ENCODE results near the gene HRK. TPM values are rescaled to one million over a fixed set of nuclear protein-coding genes. Genes with fewer than 3 reads are reported as not detected.

The HRK gene
- total and polyA plus RNA-seq, 10 of the 15 experiments (the other 5 are each of a cell fraction or from before 2014, with no cell fraction given): not detected

DNA sequence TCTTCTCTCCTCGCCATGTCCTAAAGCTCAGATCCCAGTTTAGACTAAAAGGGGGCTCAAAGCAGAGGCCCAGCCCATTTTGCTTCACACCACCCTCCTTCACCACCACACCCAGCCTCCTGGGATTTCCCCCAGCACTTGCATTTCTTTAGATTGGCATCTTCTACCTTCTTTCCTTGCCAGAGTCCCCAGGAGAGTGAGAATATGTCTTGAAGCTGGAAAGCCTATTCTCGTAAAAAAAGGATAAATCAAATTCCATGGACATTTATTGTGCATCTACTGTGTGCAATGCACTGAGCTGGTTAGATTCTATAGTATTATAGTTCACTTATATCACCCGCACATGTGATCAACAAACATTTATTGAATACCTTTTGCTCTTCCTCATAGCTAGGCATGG lies 39.7 kb upstream of the HRK start:
- H3K36me3 ChIP-seq (ENCODE audit: control insufficient read depth in 2 of 2, insufficient read depth in 2 of 2, low read length in 1 of 2): no peaks in the 10 kb centered on the region
- 98% methylated on average over 3 of the region's 3 CpGs for whole genome bisulfite sequencing (ENCODE audit: insufficient coverage, insufficient replicate concordance, low lambda C conversion rate, missing lambda C conversion rate)
- POLR2A ChIA-PET: no interaction called here
- no peak overlapping the region for H3K27ac ChIP-seq (ENCODE audit: control insufficient read depth, insufficient read depth)
- DNase-seq (ENCODE audit: low read depth, low spot score) (no peak), ATAC-seq (no peak), FAIRE-seq (no peak)
- H4K20me1 ChIP-seq (ENCODE audit: control insufficient read depth, insufficient read depth): peaks cover 3% of the 10 kb centered on the region; the same call in 1 of the 2 replicates
- H3K27me3 ChIP-seq (replicated peaks in 1 of 2; ENCODE audit: control insufficient read depth in 2 of 2, insufficient read depth in 2 of 2, low read length in 1 of 2): 0 out of 4 replicates have a peak, but pooled peaks cover 0 to 3% of the 10 kb centered on the region in 2 experiments
- no peaks in the 10 kb centered on the region for H3K79me2 ChIP-seq (ENCODE audit: control insufficient read depth, insufficient read depth, low read length)
- CTCF ChIA-PET: no interaction called here
- no peak overlapping the region for H2AFZ ChIP-seq (ENCODE audit: control insufficient read depth, low read depth, low read length)
- TF ChIP-seq WRNIP1 (IDR thresholded peaks at IDR 0.05; ENCODE audit: borderline replicate concordance, low read depth, low read length) (no peak), SPI1 (IDR thresholded peaks at IDR 0.05; ENCODE audit: borderline replicate concordance, insufficient read depth, low read depth, low read length) (no peak), JUND (IDR thresholded peaks at IDR 0.05; ENCODE audit: low read depth, low read length) (no peak), RELB (IDR thresholded peaks at IDR 0.05; ENCODE audit: low read depth) (no peak), GATAD2B (conservative IDR thresholded peaks at IDR 0.05; ENCODE audit: low read depth) (no peak), RELA (IDR thresholded peaks at IDR 0.05; ENCODE audit: borderline replicate concordance, partially characterized antibody) (no peak), REST (IDR thresholded peaks at IDR 0.05; ENCODE audit: low read depth, low read length) (no peak), CTCF (IDR thresholded peaks at IDR 0.05 in 2 of 3, conservative IDR thresholded peaks at IDR 0.05 in 1 of 3; ENCODE audit: control insufficient read depth in 2 of 3, extremely low read depth in 1 of 3, insufficient read depth in 1 of 3, low read depth in 3 of 3, low read length in 3 of 3) (no peak), SMAD1 (IDR thresholded peaks at IDR 0.05; ENCODE audit: low read depth, partially characterized antibody) (no peak), ZZZ3 (IDR thresholded peaks at IDR 0.05; ENCODE audit: control insufficient read depth, insufficient read length, low read depth) (no peak), HDAC6 (IDR thresholded peaks at IDR 0.05; ENCODE audit: unreplicated experiment) (no peak)
- TF ChIP-seq, protein P1, sequence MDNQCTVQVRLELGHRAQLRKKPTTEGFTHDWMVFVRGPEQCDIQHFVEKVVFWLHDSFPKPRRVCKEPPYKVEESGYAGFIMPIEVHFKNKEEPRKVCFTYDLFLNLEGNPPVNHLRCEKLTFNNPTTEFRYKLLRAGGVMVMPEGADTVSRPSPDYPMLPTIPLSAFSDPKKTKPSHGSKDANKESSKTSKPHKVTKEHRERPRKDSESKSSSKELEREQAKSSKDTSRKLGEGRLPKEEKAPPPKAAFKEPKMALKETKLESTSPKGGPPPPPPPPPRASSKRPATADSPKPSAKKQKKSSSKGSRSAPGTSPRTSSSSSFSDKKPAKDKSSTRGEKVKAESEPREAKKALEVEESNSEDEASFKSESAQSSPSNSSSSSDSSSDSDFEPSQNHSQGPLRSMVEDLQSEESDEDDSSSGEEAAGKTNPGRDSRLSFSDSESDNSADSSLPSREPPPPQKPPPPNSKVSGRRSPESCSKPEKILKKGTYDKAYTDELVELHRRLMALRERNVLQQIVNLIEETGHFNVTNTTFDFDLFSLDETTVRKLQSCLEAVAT (IDR thresholded peaks at IDR 0.05): no peak
- RAD21 ChIA-PET (ENCODE audit: unreplicated experiment): no interaction called here
- no peak overlapping the region for H3K9ac ChIP-seq (ENCODE audit: control insufficient read depth, insufficient read depth, low read length)
- BruUV-seq (replicated peaks): no TSS peak
- SMC1A ChIA-PET (ENCODE audit: uncharacterized antibody, unreplicated experiment): interaction anchor here (0.6 kb wide), 1 partner anchor 9 kb away, joined by 3 read pairs; no protein-coding TSS in a partner anchor
- intact Hi-C loops (cut with micrococcal nuclease; ENCODE audit: unreplicated experiment) (no loop called here), in situ Hi-C loops (cut with MboI) (no loop called here)
- no peak overlapping the region for H3K4me3 ChIP-seq
- H3K9me3 ChIP-seq (replicated peaks; ENCODE audit: control insufficient read depth, insufficient read depth, low read length): no peaks in the 10 kb centered on the region; the same call in 2 of the 3 replicates
- H3K4me2 ChIP-seq (ENCODE audit: control insufficient read depth, insufficient read depth): no peak overlapping the region
- peaks cover 34% of the 10 kb centered on the region for H3K4me1 ChIP-seq (ENCODE audit: control insufficient read depth, insufficient read depth, low read length)

All from GM12878 (cell line).